Stimulated activated CD4-positive, alpha-beta T cell treated with anti-CD3 and anti-CD28 coated beads, Interleukin-15, amount 100 ng/mL, for 1 hour (primary cell): ENCODE results near the gene SF3B2.

ENCODE experiments used
- DNase-seq, 2 donors: peaks; one replicate each; pipeline ENCODE4 v3.0.0-alpha.2; 2020; ENCODE audit warnings: low read depth in 1 of 2, low spot score in 1 of 2

SF3B2 gene

DNA sequence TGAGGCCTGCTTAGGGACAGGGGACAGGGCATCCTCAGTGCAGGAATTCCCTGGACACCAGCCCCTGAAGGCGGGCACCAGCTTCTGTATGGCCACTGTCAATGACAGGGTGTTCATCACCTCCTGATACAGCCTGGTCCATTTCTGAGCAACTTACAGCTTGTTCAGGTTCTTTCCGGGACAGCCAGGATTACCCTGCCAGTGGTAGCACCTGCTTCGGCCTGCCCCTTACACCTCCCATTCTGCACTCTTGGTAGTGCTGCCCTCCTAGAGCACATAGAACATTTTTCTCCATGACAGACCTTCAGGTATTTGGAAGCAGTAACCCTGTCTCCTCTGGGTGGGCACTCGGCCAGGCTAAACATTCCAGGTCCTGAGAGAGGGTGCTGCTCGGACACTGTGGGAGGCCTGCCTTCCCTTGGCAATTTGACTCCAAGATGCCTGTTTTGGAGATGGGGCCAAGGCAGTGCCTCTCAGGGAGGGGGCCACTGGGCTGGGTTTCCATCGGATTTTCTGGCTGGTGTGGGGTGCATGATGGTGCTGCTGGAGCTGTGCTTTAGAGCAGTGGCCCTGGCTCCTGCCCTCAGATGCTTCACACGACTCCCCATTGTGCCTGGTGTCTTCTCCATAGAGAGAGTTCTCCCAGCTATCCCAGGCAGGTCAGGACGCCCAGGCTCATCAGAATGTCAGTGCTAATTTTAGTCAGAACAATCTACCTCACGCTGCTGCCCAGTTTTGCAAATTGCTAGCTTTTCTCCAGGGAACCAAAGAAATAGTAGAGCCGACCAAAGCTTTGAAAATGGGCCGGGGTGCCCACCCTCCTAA, 4.4 kb upstream of the SF3B2 start:
- no peak for DNase-seq

GRCh38 chr11:66048547-66049323, 3.4 kb upstream of the SF3B2 start, which contains the start of gene GAL3ST3:
GAL3ST3 (minus strand) TSS chr11:66049161; CDS start chr11:66045415, 3,746 bp downstream.
- DNase-seq, result no peak

- DNase-seq, result no peak
These were observed 1.5 kb upstream of the SF3B2 start for GRCh38 chr11:66050581-66051231.

- no peak for DNase-seq
These were observed 796 bp upstream of the SF3B2 start for GRCh38 chr11:66051371-66051765.

DNA sequence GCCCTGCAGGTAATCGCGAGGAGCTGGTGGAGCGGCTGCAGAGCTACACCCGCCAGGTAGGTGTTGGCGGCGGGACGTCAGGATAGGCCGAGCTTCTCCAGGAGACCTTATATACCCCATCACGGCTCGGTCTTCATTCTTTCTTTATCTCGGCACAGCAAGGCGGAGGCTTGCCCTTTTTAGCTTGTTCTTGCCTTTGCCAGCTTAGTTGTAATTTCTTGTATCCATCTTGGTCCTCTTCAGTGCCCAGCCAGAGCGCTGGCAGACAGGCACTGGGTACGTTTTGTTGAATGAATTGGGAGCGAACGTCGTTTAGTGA, 459 bp downstream of the SF3B2 start:
- DNase-seq, result no peak

DNA sequence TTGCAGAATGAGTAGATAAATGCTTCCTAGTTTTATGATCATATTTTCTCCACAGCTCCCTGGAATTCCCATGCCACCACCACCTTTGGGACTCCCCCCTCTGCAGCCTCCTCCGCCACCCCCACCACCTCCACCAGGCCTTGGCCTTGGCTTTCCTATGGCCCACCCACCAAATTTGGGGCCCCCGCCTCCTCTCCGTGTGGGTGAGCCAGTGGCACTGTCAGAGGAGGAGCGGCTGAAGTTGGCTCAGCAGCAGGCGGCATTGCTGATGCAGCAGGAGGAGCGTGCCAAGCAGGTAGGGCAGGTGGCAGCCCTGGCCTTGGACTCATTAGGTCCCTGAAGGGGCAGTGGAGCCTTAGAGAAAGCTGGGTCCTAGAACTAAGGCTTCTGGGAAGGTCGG, 2.9 kb downstream of the SF3B2 start:
- no peak for DNase-seq

GRCh38 chr11:66056501-66056900, 4.3 kb downstream of the SF3B2 start:
- no peak for DNase-seq

DNA sequence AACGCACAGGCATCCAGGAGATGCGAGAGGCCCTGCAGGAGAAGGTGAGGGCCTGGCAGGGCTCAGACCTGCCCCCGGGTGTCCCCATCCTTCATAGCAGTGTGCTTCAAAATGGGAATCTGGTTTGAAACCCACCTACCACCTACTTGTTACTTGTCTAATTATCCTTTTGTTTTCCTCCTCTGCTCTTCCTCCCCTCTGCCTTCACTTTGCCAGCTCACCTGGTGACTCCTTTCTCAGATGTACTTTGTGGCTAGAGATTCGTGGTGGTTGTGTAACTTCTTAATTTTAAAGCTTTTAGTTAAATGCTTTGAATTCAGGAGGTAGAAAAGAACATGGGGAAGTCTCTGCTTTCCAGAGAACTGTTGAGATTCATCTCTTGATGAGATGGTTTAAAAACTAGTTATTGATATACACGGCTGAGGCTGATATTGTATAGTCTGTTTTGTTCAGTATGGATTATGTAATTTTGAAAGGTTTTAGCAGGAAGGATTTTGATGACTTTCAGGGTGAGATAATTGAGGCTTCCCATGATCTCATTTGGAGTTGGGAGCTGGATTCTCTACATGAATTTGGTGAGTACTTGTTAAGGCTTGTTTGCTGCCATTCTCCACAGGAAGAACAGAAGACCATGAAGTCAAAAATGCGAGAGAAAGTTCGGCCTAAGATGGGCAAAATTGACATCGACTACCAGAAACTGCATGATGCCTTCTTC, 8.0 kb downstream of the SF3B2 start:
- no peak for DNase-seq

DNA sequence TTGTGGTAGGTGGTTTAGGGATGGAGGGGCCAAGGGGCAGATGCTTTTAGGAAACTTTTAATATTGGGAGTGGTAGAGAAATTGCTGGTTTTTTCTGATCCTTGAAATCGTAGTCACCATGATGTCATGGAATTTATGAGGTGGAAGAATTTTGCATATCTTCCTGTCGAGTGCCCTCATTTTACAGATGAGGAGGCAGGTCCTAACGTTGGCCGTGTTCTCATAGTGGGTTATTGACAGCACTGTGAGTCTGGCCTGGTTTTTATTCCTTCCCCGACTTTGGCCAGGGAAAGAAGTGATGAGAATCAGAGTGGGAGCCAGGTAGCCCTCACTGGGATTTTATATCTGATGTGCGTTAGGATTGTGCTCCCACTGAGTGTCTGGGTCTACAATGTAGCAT, 9.1 kb downstream of the SF3B2 start:
- DNase-seq, result no peak

DNA sequence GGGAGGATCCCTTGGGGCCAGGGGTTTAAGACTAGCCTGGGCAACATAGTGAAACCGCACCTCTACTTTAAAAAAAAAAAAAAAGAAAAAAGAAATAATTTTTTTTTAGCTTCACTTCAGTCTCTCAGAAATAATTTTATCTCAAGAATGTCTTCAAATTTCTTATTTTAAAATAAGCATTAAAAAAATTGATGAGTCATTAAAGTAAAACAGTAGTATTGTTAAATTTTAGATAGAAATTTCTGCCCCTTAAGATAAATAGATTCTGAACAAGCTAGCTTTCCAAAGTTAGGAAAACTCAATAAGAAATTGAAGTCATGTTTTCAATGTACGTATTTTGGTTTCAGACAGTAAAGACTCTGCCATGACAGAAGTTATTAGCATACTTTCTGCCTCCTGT, 10.2 kb downstream of the SF3B2 start:
- DNase-seq, result no peak

GRCh38 chr11:66063900-66064299, 11.7 kb downstream of the SF3B2 start:
- no peak for DNase-seq

DNA sequence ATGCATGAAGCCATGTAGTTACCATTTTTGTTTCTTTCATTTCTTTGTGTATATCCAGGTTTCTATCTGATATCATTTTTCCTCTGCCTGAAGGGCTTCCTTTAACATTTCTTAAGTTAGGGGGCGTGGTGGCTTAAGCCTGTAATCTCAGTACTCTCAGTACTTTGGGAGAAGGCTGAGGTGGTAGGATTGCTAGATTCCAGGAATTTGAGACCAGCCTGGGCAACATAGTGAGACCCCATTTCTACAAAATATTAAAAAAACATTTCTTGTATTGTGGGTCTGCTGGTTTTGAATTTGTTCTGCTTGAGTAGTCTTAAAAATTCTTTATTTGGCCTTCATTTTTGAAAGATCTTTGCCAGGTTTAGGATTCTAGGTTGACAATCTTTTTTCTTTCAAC, 12.4 kb downstream of the SF3B2 start:
- no peak for DNase-seq

- no peak for DNase-seq
These were observed 14.6 kb downstream of the SF3B2 start for GRCh38 chr11:66066751-66067150.

DNA sequence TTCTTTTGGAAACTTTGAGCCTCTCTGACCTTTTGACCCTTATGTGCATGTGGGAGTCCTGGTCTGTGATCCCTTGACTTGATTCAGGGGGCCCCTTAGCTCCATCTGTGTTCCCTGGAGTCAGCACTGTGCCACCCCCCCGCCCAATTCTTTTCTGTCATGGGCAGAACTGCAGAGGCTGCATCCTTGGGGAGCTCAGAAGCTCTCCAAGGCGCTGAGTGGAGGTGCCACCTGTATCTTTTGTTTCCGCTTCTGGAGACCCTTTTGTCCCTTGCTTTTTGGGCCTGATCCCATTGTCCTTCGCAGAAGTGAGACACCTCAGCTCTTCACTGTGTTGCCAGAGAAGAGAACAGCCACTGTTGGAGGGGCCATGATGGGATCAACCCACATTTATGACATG, 15.5 kb downstream of the SF3B2 start:
- DNase-seq, result no peak

DNA sequence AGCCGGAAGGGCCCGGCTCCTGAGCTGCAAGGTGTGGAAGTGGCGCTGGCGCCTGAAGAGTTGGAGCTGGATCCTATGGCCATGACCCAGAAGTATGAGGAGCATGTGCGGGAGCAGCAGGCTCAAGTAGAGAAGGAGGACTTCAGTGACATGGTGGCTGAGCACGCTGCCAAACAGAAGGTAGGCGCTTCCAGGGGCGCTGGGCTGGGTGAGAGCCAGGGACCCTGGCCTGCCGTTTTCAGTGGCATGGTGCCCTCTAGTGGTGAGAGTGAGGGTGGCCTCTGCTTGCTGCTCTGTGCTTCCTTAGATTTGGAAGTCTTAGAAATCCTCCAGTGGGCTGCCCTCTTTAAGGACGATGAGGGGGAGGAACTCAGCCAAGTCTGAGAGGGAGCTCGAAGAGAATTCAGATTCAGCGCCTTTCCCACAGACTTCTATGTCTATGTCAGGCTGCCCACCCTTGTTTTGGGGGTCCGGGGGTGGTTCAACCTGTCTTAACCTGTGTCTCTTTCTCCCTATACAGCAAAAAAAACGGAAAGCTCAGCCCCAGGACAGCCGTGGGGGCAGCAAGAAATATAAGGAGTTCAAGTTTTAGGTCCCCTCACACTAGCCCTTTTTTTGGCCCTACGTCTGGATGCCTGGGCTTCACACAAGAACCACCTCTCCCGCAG, 16.1 kb downstream of the SF3B2 start:
- peak; percentile 50 to 61 for DNase-seq

- no peak for DNase-seq
These were observed 17.0 kb downstream of the SF3B2 start for GRCh38 chr11:66068923-66069714.

DNA sequence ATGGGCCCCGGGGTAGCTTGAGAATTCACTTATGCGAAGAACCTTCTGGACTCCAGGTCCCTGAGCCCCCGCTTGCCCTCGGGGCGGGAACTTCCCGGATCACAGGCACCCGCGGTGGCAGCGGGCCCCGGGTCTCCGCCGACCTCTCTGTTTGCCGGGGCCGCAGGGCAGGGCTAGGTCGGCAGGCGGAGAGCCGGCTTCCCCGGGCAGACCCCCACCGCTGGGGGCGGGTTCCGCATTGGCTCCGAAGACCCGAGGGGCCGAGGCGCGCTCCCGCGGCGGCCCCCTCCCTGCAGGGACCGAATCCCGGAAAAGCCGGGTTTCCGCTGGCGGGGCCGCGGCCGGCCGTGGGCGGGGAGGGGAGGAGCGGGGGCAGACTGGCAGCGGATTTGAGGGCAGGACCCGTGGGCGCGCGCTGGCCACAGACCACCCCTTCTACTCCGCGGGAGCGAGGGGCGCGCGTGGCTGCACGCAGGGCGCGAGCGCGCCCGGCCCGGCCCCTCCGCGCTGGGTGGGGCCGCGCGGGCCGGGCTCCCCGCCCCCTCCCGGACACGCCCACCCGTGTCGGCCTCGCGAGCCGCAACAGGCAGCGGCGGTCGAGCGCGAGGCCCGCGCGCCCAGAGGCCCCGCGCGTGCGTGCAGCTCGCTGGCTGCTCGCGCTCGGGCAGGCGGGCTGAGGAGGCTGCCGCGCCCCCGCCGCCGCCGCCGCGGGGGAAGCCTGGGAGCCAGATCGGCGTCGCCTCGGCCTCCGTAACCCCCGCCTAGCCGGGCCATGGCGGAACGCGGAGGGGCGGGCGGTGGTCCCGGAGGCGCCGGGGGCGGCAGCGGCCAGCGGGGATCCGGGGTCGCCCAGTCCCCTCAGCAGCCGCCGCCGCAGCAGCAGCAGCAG, 17.8 kb downstream of the SF3B2 start, which contains the start of gene PACS1:
Gene PACS1, plus strand, starts transcription at position 558 of the 889 bp plus-strand sequence. Its CDS starts 215 bp downstream, at position 773.
- DNase-seq, result peak; percentile 60 to 62

DNA sequence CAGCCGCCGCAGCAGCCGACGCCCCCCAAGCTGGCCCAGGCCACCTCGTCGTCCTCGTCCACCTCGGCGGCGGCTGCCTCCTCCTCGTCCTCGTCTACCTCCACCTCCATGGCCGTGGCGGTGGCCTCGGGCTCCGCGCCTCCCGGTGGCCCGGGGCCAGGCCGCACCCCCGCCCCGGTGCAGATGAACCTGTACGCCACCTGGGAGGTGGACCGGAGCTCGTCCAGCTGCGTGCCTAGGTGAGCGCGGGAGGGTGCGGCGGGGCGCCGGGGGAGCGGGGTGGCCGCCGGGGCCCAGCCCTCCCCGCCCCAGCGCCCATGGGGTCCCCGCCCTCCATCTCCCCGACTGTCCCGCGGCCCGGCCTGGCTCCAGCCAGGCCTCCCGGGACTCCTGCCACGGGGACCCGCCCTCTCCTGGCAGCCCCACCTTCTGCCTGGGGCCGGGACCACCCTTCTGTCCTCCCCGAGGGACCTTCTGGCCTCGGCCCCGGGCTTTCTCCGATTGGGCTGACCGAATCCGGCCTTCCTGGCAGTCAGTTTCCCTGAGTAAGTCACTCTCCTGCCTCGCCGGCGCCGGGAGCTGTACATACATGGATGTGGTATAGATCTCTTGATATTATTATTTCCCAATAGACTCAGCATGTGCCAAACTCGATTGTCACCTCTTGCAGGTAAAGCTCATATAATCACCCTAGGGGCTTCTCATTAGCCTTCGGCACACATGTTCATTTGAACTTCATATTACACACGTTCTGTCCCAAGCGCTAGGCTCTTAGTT, 18.6 kb downstream of the SF3B2 start:
- peak in 1 of 2 donors; percentile 14 for DNase-seq
